ENCODE data around the gene STIP1.

The STIP1 gene

GRCh38 chr11:64185693-64186491 is at the start of gene STIP1:
STIP1 (plus strand) TSS chr11:64186171; CDS start chr11:64186262, 91 bp downstream.
- no peak for TF ChIP-seq ZNF274 (IDR thresholded peaks at IDR 0.05; ENCODE audit: low read depth, low read length)
- H3K4me3 ChIP-seq (ENCODE audit: low read length), result peak within 1 kb of the TSS; percentile 78

- no peak for TF ChIP-seq ZNF274 (IDR thresholded peaks at IDR 0.05; ENCODE audit: low read depth, low read length)
- H3K4me3 ChIP-seq (ENCODE audit: low read length), result no peak overlapping the region
Observed at GRCh38 chr11:64136765-64137441, 49.1 kb upstream of the STIP1 start.

- H3K4me3 ChIP-seq (ENCODE audit: low read length), result no peak overlapping the region
- TF ChIP-seq ZNF274 (IDR thresholded peaks at IDR 0.05; ENCODE audit: low read depth, low read length), result no peak
Observed at GRCh38 chr11:64138398-64138797, 47.6 kb upstream of the STIP1 start.

- H3K4me3 ChIP-seq (ENCODE audit: low read length), result no peak overlapping the region
- TF ChIP-seq ZNF274 (IDR thresholded peaks at IDR 0.05; ENCODE audit: low read depth, low read length), result no peak
Observed at GRCh38 chr11:64139049-64139448, 46.9 kb upstream of the STIP1 start.

GRCh38 chr11:64140082-64140481 is 45.9 kb upstream of the STIP1 start:
- no peak overlapping the region for H3K4me3 ChIP-seq (ENCODE audit: low read length)
- TF ChIP-seq ZNF274 (IDR thresholded peaks at IDR 0.05; ENCODE audit: low read depth, low read length), result no peak

- no peak for TF ChIP-seq ZNF274 (IDR thresholded peaks at IDR 0.05; ENCODE audit: low read depth, low read length)
- no peak overlapping the region for H3K4me3 ChIP-seq (ENCODE audit: low read length)
Observed at GRCh38 chr11:64141081-64141783, 44.7 kb upstream of the STIP1 start.

- TF ChIP-seq ZNF274 (IDR thresholded peaks at IDR 0.05; ENCODE audit: low read depth, low read length), result no peak
Observed at GRCh38 chr11:64144587-64145472, 41.1 kb upstream of the STIP1 start.

GRCh38 chr11:64146036-64146955 is 39.7 kb upstream of the STIP1 start:
- TF ChIP-seq ZNF274 (IDR thresholded peaks at IDR 0.05; ENCODE audit: low read depth, low read length), result no peak
- no peak overlapping the region for H3K4me3 ChIP-seq (ENCODE audit: low read length)

More at GRCh38 chr11:64144587-64145472, 41.1 kb upstream of the STIP1 start:
- H3K4me3 ChIP-seq (ENCODE audit: low read length), result no peak overlapping the region

- no peak overlapping the region for H3K4me3 ChIP-seq (ENCODE audit: low read length)
- no peak for TF ChIP-seq ZNF274 (IDR thresholded peaks at IDR 0.05; ENCODE audit: low read depth, low read length)
Observed at GRCh38 chr11:64148226-64148916, 37.6 kb upstream of the STIP1 start.

- TF ChIP-seq ZNF274 (IDR thresholded peaks at IDR 0.05; ENCODE audit: low read depth, low read length), result no peak
- H3K4me3 ChIP-seq (ENCODE audit: low read length), result no peak overlapping the region
Observed at GRCh38 chr11:64148917-64149617, 36.9 kb upstream of the STIP1 start.

GRCh38 chr11:64150051-64150450 is 35.9 kb upstream of the STIP1 start:
- TF ChIP-seq ZNF274 (IDR thresholded peaks at IDR 0.05; ENCODE audit: low read depth, low read length), result no peak
- H3K4me3 ChIP-seq (ENCODE audit: low read length), result no peak overlapping the region
